ENCODE data around the gene FGF21. TPM values are rescaled to one million over a fixed set of nuclear protein-coding genes. Genes with fewer than 3 reads are reported as not detected.

Gene FGF21
- polyA plus RNA-seq, 1 of the 3 experiments (the other 2 are of a cell fraction) = not detected

- TF ChIP-seq TAF1 (IDR thresholded peaks at IDR 0.05; ENCODE audit: borderline replicate concordance, low read depth, low read length) = no peak
- no peak for TF ChIP-seq ELF1 (IDR thresholded peaks at IDR 0.05)
- TF ChIP-seq EZH2phosphoT487 (IDR thresholded peaks at IDR 0.05; ENCODE audit: borderline replicate concordance, low read depth) = no peak
- TF ChIP-seq FOXJ3 (CRISPR knock-in tag; IDR thresholded peaks at IDR 0.05) = no peak
- TF ChIP-seq RFX5 (IDR thresholded peaks at IDR 0.05; ENCODE audit: low read length) = no peak
- no peak for TF ChIP-seq JUND (IDR thresholded peaks at IDR 0.05)
- TF ChIP-seq CHD2 (IDR thresholded peaks at IDR 0.05; ENCODE audit: low read length, partially characterized antibody) = no peak
- 94% methylated on average over 13 of the region's 13 CpGs for WGBS (ENCODE audit: low lambda C conversion rate)
- ChIA-PET POLR2A (no interaction called here), CTCF (interaction anchor here (0.8 to 6.9 kb wide), 6 partner anchors 12 to 35 kb away, joined by 3 to 59 read pairs (median 4); partner anchors contain the start of gene HSD17B14)
- Histone ChIP-seq H3K27me3 (ENCODE audit: insufficient read depth) (no peaks in the 10 kb centered on the region), H3K4me1 (ENCODE audit: control insufficient read depth in 1 of 2, insufficient read depth in 2 of 2, low read depth in 1 of 2, low read length in 1 of 2) (peaks cover 0 to 12% of the 10 kb centered on the region in 2 experiments; a peak in 2 of 4 replicates), H4K20me1 (ENCODE audit: insufficient read depth) (no peaks in the 10 kb centered on the region), H3F3A (replicated peaks; ENCODE audit: insufficient read depth) (peaks cover 4% of the 10 kb centered on the region), H3K4me2 (no peak overlapping the region), H3K9me3 (no peaks in the 10 kb centered on the region), H3K27ac (ENCODE audit: low read depth in 2 of 2, low read length in 1 of 2) (no peak overlapping the region), H3K9ac (no peak overlapping the region), H2AFZ (ENCODE audit: low read depth) (no peak overlapping the region), H3K79me2 (ENCODE audit: insufficient read depth) (no peaks in the 10 kb centered on the region), H3K36me3 (replicated peaks in 1 of 2; ENCODE audit: control insufficient read depth in 1 of 2, insufficient read depth in 2 of 2, low read length in 1 of 2) (peaks cover 0 to 2% of the 10 kb centered on the region in 2 experiments), H3K9me2 (no peaks in the 10 kb centered on the region), H3K4me3 (ENCODE audit: low read depth in 2 of 2, low read length in 1 of 2) (no peak overlapping the region)
- peak; percentile 20 for DNase-seq
Measured at GRCh38 chr19:48807590-48808308, 52.4 kb downstream of the FGF21 start.

Small RNAs within 50 kb of the gene (small RNA-seq; reads per million reads assigned to genes)
- gene RNU6-317P = 0 reads per million in 7 experiments

Other genes with a start within 250 kb of the FGF21 start
- gene LMTK3, start 243.7 kb upstream of the FGF21 start, polyA plus RNA-seq (2012; rRNA removed) = 2.0 and 3.2 TPM in 2 replicates
- 0.86 and 0.92 TPM in 2 replicates for gene SULT2B1, start 203.4 kb upstream of the FGF21 start, polyA plus RNA-seq (2012; rRNA removed)
- gene SPACA4, start 148.8 kb upstream of the FGF21 start, polyA plus RNA-seq (2012; rRNA removed) = not detected in 2 replicates
- gene FAM83E, start 140.4 kb upstream of the FGF21 start, polyA plus RNA-seq (2012; rRNA removed) = 0.44 TPM in 1 of 2 replicates, not detected in the other
- gene RPL18, start 136.3 kb upstream of the FGF21 start, polyA plus RNA-seq (2012; rRNA removed) = 2,114 and 2,225 TPM in 2 replicates
- 14.1 and 14.8 TPM in 2 replicates for gene SPHK2, start 136.0 kb upstream of the FGF21 start, polyA plus RNA-seq (2012; rRNA removed)
- 7.8 and 12.6 TPM in 2 replicates for gene DBP, start 118.1 kb upstream of the FGF21 start, polyA plus RNA-seq (2012; rRNA removed)
- gene CA11, start 109.3 kb upstream of the FGF21 start, polyA plus RNA-seq (2012; rRNA removed) = 13.1 and 13.5 TPM in 2 replicates
- 0.57 and 0.74 TPM in 2 replicates for gene NTN5, start 82.5 kb upstream of the FGF21 start, polyA plus RNA-seq (2012; rRNA removed)
- gene FUT2, start 59.6 kb upstream of the FGF21 start, polyA plus RNA-seq (2012; rRNA removed) = not detected in 2 replicates
- gene MAMSTR, start 35.8 kb upstream of the FGF21 start, polyA plus RNA-seq (2012; rRNA removed) = 0.70 and 1.1 TPM in 2 replicates
- gene RASIP1, start 14.9 kb upstream of the FGF21 start, polyA plus RNA-seq (2012; rRNA removed) = 0.36 and 0.41 TPM in 2 replicates
- gene IZUMO1, start 8.6 kb upstream of the FGF21 start, polyA plus RNA-seq (2012; rRNA removed) = 0.03 TPM in 2 replicates
- 0.03 and 0.08 TPM in 2 replicates for gene FUT1, start 2.9 kb upstream of the FGF21 start, polyA plus RNA-seq (2012; rRNA removed)
- gene BCAT2, start 55.5 kb downstream of the FGF21 start, polyA plus RNA-seq (2012; rRNA removed) = 70.6 and 71.6 TPM in 2 replicates
- gene HSD17B14, start 81.0 kb downstream of the FGF21 start, polyA plus RNA-seq (2012; rRNA removed) = 27.9 and 29.7 TPM in 2 replicates
- gene PLEKHA4, start 113.1 kb downstream of the FGF21 start, polyA plus RNA-seq (2012; rRNA removed) = 4.7 and 5.6 TPM in 2 replicates
- gene PPP1R15A, start 116.9 kb downstream of the FGF21 start, polyA plus RNA-seq (2012; rRNA removed) = 62.3 and 73.7 TPM in 2 replicates
- gene TULP2, start 143.2 kb downstream of the FGF21 start, polyA plus RNA-seq (2012; rRNA removed) = 0.03 and 0.08 TPM in 2 replicates
- gene NUCB1, start 144.8 kb downstream of the FGF21 start, polyA plus RNA-seq (2012; rRNA removed) = 259 and 397 TPM in 2 replicates
- 0.31 and 0.72 TPM in 2 replicates for gene DHDH, start 178.2 kb downstream of the FGF21 start, polyA plus RNA-seq (2012; rRNA removed)
- 278 and 640 TPM in 2 replicates for gene BAX, start 199.4 kb downstream of the FGF21 start, polyA plus RNA-seq (2012; rRNA removed)
- 587 and 875 TPM in 2 replicates for gene FTL, start 209.8 kb downstream of the FGF21 start, polyA plus RNA-seq (2012; rRNA removed)
- gene GYS1, start 237.8 kb downstream of the FGF21 start, polyA plus RNA-seq (2012; rRNA removed) = 24.1 and 25.3 TPM in 2 replicates
- gene RUVBL2, start 238.4 kb downstream of the FGF21 start, polyA plus RNA-seq (2012; rRNA removed) = 411 and 459 TPM in 2 replicates

All from SK-N-SH (cell line).